ENCODE results near the gene IDS.
"Not testable (repeated sequence)": the region's sequence is repeated elsewhere in the genome, so short reads cannot be mapped to it uniquely, and the experiment has no call there.

Gene IDS

DNA sequence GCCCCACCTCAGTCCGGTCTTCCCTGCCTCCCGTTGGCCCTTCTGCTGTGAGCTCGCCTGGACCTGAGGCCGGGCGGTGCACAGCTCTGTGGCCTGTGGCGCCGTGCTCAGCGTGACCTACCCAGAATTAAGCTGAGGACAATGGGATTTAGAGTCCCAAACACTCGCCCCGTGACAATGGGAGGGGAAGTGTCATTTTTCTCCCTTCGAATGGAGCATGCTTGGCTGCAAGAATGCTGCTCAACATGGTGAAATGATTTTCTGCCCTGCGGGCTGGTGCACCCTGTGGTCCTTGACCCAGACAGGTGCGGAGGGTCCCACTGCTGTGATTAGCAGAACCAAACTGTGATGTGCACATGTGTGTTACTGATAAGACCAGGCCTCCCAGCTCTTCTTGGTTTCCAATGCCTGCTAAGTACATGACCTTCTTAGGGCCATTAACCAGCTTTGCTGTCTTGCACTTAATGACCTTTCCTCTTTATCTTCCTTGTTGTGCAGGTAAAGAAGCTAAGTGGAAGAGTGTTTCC lies 36.5 kb upstream of the IDS start:
- no peaks in the 10 kb centered on the region for H3K9me3 ChIP-seq (ENCODE audit: low read depth, low read length)
- TF ChIP-seq FOXP2 (optimal IDR thresholded peaks at IDR 0.05; ENCODE audit: control extremely low read depth, extremely low read length, insufficient read depth) = no peak
- DNase-seq (ENCODE audit: low read depth, low spot score) = no peak
- no peak overlapping the region for H3K27ac ChIP-seq
- H3K4me3 ChIP-seq = peak overlapping the region; percentile 86
- peak overlapping the region; percentile 83 for H3K9ac ChIP-seq (ENCODE audit: insufficient read length)
- no peaks in the 10 kb centered on the region for H3K36me3 ChIP-seq (ENCODE audit: insufficient read depth, low read length)

DNA sequence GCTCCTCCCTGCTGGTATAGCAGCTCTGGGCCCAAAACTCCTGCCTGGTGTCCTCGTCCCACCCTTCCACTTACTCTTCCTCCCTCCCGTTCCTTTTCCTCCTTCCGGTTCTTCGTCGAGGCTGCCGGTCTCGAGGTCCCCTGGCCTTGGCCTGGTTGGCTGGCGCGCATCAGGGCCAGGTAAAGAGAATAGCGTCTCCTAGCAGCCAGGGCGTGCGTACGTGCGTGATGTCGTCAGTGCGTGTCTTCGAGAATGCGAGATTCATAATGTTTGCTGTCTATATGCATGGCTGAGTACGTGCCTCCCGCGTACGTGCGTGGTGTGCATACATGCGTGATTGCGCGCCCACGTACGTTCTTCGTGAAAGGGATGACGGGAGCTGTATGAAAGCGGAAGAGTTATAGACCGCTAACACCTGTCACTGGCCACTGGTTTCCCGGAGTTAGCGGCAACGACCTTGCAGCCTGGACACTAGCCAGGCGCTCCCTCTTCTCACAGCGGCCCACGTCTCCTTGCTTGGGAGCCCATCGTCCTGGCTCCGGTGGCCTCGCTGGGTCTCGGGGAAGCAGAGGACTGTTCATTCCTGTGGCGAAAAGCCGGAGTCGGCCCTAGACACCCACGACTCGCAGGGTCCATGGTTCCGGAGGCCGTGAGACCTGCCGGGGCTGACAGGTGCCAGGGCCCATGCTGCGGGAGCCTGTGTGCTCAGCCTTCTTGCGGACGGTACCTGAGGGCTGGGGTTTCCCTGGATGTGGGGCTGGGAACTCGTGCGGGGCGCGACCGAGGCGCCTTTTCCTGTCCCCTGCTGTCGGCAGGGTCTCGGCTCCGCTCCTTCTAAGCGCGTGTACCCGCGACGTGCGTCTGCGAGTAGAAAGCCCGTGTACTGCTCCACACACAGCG lies 35.8 kb upstream of the IDS start, which contains the start of gene EOLA1:
Gene EOLA1, plus strand, starts transcription at position 392 of the 900 bp plus-strand sequence. CDS start 4,619 bp downstream, outside the sequence.
- no peaks in the 10 kb centered on the region for H3K36me3 ChIP-seq (ENCODE audit: insufficient read depth, low read length)
- peak; percentile 86 for DNase-seq (ENCODE audit: low read depth, low spot score)
- peak within 1 kb of the TSS; percentile 86 for H3K4me3 ChIP-seq
- TF ChIP-seq EZH2 (IDR thresholded peaks at IDR 0.05) (no peak), FOXP2 (optimal IDR thresholded peaks at IDR 0.05; ENCODE audit: control extremely low read depth, extremely low read length, insufficient read depth) (peak; percentile 45), POLR2AphosphoS5 (IDR thresholded peaks at IDR 0.05; ENCODE audit: borderline replicate concordance, low read depth, low read length) (peak; percentile 31; the same call in 1 of the 2 replicates)
- H3K9me3 ChIP-seq (ENCODE audit: low read depth, low read length) = no peaks in the 10 kb centered on the region
- peak within 1 kb of the TSS; percentile 83 for H3K9ac ChIP-seq (ENCODE audit: insufficient read length)
- H3K27ac ChIP-seq = peak within 1 kb of the TSS; percentile 89

DNA sequence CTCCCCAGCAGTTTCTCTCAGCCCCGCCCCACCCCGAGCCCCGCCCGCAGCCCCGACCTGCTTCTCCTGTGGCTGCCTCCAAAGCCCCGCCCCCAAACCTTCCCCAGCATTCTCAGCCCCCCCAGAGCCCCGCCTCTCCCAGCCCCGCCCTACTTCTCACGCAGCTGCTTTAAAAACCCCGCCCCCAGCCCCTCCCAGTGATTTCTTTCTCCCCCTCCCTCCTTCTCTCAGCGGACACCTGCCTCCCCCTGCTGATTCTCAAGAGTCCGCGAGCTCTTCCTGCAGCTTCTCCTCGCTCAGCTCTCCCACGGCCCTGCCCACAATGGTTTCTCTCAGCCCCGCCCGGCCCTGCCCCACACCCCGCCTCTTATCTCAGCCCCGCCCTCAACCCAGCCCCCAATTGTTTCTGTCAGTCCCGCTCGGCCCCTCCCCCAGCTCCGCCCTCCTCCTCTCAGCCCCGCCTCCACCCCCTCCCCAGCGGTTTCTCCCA lies 35.1 kb upstream of the IDS start:
- Histone ChIP-seq H3K4me3 (peak overlapping the region; percentile 86), H3K9ac (ENCODE audit: insufficient read length) (peak overlapping the region; percentile 70), H3K36me3 (ENCODE audit: insufficient read depth, low read length) (no peaks in the 10 kb centered on the region), H3K9me3 (ENCODE audit: low read depth, low read length) (no peaks in the 10 kb centered on the region), H3K27ac (peak overlapping the region; percentile 89)
- TF ChIP-seq POLR2AphosphoS5 (IDR thresholded peaks at IDR 0.05; ENCODE audit: borderline replicate concordance, low read depth, low read length) (no peak), EZH2 (IDR thresholded peaks at IDR 0.05) (no peak), FOXP2 (optimal IDR thresholded peaks at IDR 0.05; ENCODE audit: control extremely low read depth, extremely low read length, insufficient read depth) (no peak)
- peak; percentile 10 for DNase-seq (ENCODE audit: low read depth, low spot score)

DNA sequence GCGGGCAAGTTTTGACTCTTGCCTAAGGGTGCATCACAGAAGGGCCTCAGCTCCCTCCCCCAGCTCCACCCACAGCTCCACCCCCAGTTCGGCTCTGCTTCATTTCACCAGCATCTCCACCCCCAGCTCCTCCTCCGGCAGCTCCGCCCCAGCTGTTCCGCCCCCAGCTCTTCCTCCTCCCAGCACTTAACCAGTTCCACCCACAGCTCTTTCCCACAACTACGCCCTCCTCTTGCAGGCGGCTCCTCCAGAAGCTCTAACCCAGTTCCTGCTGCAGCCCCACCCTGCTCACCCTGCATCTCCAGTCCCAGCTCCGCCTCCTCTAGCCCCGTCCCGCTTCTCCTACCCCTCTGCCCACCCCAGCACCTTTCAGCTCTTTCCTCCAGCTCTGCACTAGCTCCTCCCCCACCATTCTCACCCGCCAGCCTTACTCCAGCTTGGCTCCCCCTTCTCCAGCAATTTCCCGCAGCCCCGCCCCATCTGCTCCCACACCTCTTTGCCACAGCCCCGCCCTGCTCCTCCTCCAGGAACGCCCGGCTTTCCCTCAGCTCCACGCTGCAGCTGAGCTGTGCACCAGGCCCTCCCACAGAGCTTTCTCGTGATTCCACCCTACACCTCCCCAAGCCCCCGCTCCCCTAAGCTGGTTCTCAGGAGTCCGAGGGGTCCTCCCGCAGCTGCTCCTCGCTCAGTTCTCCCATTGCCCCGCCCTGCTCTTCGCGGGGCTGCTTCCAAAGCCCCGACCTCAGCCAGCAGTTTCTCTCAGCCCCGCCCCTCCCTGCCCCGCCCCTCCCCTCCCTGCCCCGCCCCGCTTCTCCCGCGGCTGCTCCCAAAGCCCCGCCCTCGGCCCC lies 34.4 kb upstream of the IDS start:
- Histone ChIP-seq H3K9ac (ENCODE audit: insufficient read length) (no peak overlapping the region), H3K9me3 (ENCODE audit: low read depth, low read length) (no peaks in the 10 kb centered on the region), H3K36me3 (ENCODE audit: insufficient read depth, low read length) (no peaks in the 10 kb centered on the region), H3K27ac (no peak overlapping the region), H3K4me3 (peak overlapping the region; percentile 75)
- TF ChIP-seq FOXP2 (optimal IDR thresholded peaks at IDR 0.05; ENCODE audit: control extremely low read depth, extremely low read length, insufficient read depth) (no peak), POLR2AphosphoS5 (IDR thresholded peaks at IDR 0.05; ENCODE audit: borderline replicate concordance, low read depth, low read length) (no peak), EZH2 (IDR thresholded peaks at IDR 0.05) (no peak)
- peak; percentile 78 for DNase-seq (ENCODE audit: low read depth, low spot score)

DNA sequence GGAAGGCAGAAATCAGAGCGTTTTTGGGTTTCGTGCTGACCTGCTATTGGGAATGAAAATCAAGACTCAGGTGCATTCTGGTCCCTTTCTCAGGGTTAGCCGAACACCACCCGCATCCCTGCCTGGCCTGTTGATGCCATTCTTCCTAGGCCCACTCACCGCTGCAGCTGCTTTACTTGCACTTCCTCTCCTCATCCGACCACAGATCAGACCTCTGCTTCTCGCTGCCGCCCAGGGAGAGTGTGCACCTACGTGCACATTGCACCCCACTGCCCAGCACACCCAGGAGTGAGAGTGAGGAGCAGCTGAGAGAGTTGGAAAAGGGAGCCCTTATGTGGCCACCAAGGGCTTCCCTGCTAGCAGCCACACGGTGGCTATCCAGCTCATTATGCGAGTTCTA lies 32.4 kb upstream of the IDS start:
- not testable (repeated sequence) for DNase-seq (ENCODE audit: low read depth, low spot score); H3K27ac ChIP-seq; H3K9ac ChIP-seq (ENCODE audit: insufficient read length); H3K4me3 ChIP-seq; H3K9me3 ChIP-seq (ENCODE audit: low read depth, low read length); H3K36me3 ChIP-seq (ENCODE audit: insufficient read depth, low read length)

DNA sequence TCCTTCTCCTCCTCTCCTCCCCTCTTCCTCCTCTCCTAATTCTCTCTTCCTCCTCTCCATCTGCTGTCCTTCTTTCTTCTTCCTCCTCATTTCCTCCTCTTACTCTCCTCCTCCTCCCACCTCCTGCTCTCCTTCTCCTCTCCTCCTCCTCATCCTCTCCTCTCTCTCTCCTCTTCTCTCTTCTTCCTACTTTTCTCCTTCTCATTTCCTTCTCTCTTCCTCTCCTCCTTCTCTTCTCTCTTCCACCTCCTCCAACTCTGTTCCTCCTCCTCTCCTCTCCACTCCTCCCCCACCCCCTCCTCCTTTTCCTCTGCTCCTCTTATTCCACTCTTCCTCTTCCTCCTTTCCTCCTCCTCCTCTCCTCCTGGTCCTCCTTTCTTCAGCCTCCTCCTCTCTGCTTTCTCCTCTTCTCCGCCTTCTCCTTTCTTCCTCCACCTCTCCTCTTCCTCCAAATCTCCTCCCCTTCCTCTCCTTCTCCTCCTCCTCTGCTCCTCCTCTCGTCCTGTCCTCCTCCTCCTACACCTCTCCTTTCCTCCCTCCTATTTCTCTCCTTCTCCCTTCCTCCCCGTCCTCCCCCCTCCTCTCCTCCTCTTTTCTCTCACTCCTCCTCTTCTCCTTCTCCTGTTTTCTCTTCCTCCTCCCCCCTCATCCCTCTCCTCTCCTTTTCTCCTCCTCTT lies 30.0 kb upstream of the IDS start:
- not testable (repeated sequence) for H3K27ac ChIP-seq; DNase-seq (ENCODE audit: low read depth, low spot score); H3K9me3 ChIP-seq (ENCODE audit: low read depth, low read length); H3K36me3 ChIP-seq (ENCODE audit: insufficient read depth, low read length); H3K9ac ChIP-seq (ENCODE audit: insufficient read length); H3K4me3 ChIP-seq

DNA sequence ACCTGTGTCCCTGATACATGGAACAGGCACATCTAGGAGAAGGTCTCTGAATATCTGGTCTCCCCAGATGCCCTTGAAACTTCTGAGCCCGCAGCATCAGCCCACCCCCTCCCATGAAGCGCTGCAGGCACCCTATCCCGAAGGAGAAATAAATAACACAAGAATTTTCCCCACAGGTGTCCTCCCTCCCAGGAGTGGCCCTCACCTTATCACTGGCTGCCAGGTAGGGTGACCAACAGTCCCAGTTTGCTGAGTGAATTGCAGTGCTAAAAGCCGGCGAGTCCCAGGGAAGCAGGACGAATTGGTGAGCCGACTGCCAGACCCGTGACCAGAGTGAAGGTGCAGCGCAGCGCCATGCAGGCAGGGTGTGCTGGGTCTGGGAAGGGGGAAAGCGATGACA lies 28.9 kb upstream of the IDS start:
- DNase-seq (ENCODE audit: low read depth, low spot score); H3K36me3 ChIP-seq (ENCODE audit: insufficient read depth, low read length): not testable (repeated sequence)

DNA sequence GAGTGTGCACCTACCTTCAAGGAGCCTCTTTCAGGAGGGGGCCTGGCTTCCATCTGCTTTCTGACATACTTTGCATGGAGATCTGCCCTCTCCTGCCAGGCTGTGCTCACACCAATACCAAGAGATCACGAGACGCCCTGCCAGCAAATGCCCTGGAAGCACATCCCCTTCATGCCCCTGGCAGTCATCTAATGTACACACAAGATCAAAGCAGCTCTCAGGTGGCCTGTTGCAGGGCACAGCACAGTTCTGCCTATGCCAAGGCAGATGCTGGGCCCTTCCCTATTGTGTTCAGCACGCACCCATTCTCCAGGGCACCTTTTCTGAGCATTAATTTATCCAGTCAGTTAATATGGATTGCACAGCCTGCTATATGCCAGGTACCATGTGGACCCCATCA lies 27.8 kb upstream of the IDS start:
- not testable (repeated sequence) for H3K4me3 ChIP-seq; H3K9ac ChIP-seq (ENCODE audit: insufficient read length); DNase-seq (ENCODE audit: low read depth, low spot score); H3K36me3 ChIP-seq (ENCODE audit: insufficient read depth, low read length); H3K27ac ChIP-seq; H3K9me3 ChIP-seq (ENCODE audit: low read depth, low read length)

More for the DNA sequence above, 28.9 kb upstream of the IDS start:
- not testable (repeated sequence) for H3K9me3 ChIP-seq (ENCODE audit: low read depth, low read length); H3K27ac ChIP-seq; H3K4me3 ChIP-seq; H3K9ac ChIP-seq (ENCODE audit: insufficient read length)

Data from SK-N-MC (cell line).